Activated CD4-positive, alpha-beta T cell treated with anti-CD3 and anti-CD28 coated beads, Interleukin-2, amount 50 U/mL, for 16 hours (primary cell): Measurements from ENCODE around the gene MMP15.
"Not testable (repeated sequence)": the region's sequence is repeated elsewhere in the genome, so short reads cannot be mapped to it uniquely, and the experiment has no call there.

Experiments
- DNase-seq: peaks from one replicate; pipeline ENCODE4 v3.0.0-alpha.2; 2020

The MMP15 gene

GRCh38 chr16:57996406-57997175, 29.0 kb upstream of the MMP15 start:
- DNase-seq = no peak

- no peak for DNase-seq
These were observed 28.4 kb upstream of the MMP15 start for GRCh38 chr16:57997176-57997527.

DNA sequence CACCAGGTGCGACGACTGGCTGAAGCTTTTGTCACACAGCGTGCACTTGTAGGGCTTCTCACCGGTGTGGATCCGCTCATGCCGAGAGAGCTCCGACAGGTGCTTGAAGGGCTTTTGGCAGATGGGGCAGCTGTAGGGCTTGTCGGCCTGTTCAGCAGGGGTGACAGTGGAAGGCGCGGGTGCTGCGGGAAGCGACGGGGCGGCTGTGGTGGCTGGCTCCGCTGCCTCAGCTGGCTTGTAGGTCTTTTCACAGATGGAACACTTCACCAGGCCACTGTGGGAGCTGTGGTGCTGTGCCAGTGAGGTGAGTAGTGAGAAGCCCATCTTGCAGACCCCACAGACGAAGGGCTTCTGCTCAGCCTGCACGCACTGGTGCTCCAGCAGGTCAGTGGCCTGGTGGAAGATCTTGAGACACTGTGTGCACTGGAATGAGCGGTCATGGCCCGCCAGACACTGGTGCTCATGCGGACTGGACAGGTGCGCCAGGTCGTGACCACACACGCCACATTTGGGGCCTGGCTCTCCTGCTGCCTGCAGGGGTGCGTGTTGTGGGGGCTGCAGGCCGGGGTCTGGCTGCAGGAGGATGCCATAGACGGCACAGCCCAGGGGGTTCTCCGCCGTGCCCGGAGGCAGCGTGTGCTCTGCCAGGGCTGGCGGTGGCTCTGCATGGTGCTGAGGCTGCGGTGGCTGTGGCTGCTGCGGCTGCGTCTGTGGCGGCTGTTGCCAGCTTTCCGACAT, 27.9 kb upstream of the MMP15 start:
- DNase-seq = no peak

GRCh38 chr16:57998486-57998885, 27.1 kb upstream of the MMP15 start:
- peak; percentile 82 for DNase-seq

- no peak for DNase-seq
These were observed 26.6 kb upstream of the MMP15 start for GRCh38 chr16:57998992-57999365.

DNA sequence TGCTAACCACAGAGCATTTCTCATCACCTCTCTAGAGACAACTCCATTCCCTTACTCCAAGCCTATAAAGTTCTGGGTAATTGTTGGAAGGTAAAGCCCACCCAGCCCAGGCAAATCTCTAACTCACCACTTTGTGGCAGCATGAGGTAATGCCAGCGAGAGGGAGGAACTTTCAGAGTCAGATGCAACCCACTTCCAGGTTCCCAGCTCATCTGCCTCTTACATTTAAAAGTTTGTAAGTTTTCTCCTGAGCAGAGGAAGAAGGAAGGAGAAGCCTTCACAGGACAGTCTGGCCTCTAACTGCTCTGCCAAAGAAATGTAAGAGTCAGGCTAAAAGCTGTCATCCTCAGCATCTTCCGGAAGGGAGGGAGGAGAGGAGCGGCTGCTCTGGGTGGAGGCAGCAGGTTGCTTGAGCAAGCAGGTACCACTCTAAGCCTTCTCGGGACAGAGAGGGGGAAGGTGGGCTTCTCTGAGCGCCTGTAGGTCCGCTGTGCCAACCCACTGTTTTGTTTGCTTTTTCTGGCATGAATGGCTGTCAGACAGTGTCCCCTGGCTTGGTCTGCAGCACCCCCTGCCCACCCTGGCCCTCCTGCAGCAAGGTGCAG, 26.1 kb upstream of the MMP15 start:
- DNase-seq = peak; percentile 42

GRCh38 chr16:57999971-58000705, 25.4 kb upstream of the MMP15 start, which contains the start of gene ZNF319:
ZNF319 (minus strand) TSS chr16:58000672; CDS start chr16:57998265, 2,407 bp downstream.
- no peak for DNase-seq

- peak; percentile 88 for DNase-seq
These were observed 24.6 kb upstream of the MMP15 start, which contains the start of gene USB1 for GRCh38 chr16:58000706-58001676. USB1 (plus strand) TSS chr16:58001407; CDS start chr16:58001484, 77 bp downstream.

GRCh38 chr16:58001781-58002415, 23.7 kb upstream of the MMP15 start:
- no peak for DNase-seq

GRCh38 chr16:58002416-58002800, 23.1 kb upstream of the MMP15 start:
- DNase-seq = no peak

DNA sequence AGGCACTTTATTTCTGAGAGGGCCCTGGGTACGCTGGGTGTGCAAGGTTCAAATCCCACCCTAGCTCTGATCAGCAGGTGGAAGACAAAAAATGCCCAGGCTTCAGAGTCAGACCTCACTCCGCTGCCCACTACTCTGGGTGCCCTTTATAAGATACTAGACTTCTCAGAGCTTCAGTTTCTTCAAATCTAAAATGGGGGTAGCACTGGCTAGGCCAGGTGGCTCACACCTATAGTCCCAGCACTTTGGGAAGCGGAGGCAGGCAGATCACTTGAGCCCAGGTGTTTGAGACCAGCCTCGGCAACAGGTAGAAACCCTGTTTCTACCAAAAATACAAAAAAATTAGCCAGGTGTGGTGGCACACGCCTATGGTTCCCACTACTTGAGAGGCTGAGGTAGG, 22.6 kb upstream of the MMP15 start:
- DNase-seq = no peak

- not testable (repeated sequence) for DNase-seq
These were observed 20.8 kb upstream of the MMP15 start for GRCh38 chr16:58004736-58005135.

GRCh38 chr16:58009856-58010416, 15.6 kb upstream of the MMP15 start:
- DNase-seq = no peak

DNA sequence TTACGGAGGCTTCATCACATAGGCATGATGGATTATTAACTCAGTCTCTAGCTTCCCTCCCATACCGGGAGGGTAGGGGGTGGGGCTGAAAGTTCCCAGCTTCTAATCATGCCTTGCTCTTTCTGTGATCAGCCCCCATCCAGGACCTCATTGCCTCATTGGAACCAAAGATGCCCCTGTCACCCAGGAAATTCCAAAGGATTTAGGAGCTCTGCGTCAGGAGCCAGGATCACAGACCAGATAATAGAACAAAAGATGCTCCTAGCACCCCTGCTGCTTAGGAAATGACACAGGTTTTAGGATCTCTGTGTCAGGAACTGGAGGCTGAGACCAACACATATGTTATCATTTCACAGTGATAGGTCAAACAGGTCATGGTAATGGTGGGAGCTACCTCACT, 14.7 kb upstream of the MMP15 start:
- DNase-seq = no peak

DNA sequence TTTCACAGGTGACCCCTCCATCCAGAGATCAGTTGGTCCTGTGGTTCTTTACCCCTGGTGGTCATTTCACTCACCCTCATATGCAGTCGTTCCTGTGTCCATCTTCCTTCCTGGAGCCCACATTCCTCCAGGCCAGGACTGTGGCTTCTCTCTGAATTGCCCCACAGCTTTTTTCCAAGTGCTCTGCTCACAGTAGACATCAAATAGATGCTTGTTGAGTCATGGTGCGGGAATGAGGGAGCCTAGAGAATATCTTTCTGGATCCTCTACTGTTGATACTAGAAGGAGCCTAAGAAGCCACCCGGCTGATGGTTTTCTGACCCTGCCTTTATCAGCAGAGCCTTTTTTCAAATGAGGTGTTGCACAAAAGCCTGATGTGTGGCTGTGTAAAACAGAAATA, 13.9 kb upstream of the MMP15 start:
- no peak for DNase-seq

- no peak for DNase-seq
These were observed 13.1 kb upstream of the MMP15 start for GRCh38 chr16:58012481-58012880.

DNA sequence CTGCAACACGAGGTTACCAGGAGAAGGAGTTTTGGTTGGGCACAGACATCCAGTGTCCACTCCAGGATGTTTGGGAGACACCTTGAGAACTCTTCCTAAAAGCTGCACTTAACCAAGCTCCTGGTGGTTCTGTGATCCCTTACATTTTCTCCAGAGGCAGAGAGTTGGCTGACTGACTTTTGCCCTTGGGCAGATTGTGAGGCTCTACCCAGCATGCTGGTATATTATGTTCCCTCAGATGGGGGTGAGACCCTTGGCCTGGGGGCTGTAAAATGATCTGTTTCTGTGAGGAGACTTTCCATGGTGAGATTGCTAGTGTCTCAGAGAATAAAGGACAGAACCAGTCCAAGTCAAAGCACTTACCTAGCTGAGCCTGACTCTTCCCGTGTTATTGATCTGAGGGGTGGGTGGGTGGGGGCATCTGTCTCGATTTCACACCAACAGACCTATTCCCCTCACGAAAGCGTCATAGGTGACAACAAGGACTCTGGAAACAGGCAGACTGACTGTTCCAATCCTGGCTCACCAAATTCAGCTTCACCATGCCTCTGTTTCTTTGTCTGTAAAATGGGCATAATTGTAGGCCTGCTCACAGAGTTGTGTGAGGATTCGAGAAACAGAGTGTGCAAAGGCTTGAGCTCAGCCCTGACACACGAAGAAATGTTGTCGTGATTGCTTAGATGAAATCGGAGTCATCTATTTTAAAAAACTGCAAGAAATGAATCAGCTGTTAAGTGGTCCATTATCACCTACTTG, 12.2 kb upstream of the MMP15 start:
- no peak for DNase-seq

GRCh38 chr16:58016840-58017446, 8.6 kb upstream of the MMP15 start:
- DNase-seq = no peak

GRCh38 chr16:58018803-58019202, 6.8 kb upstream of the MMP15 start:
- no peak for DNase-seq
